WI38 (cell line): ENCODE measurements around the gene SH3PXD2B.

ENCODE experiments used
- H3K4me3 ChIP-seq: 2 replicates; pipeline ENCODE4 v1.5.1; 2011; ENCODE audit warnings: low read depth, mild to moderate bottlenecking, control low read depth, low read length
- TF ChIP-seq, protein P1 (sequence below): IDR thresholded peaks from 2 replicates; pipeline ENCODE4 v1.5.1; 2012; ENCODE audit warnings: low read depth, mild to moderate bottlenecking, control low read depth, low read length

The SH3PXD2B gene

GRCh38 chr5:172380301-172380986 is 73.9 kb downstream of the SH3PXD2B start:
- no peak overlapping the region for H3K4me3 ChIP-seq
- TF ChIP-seq, protein P1, sequence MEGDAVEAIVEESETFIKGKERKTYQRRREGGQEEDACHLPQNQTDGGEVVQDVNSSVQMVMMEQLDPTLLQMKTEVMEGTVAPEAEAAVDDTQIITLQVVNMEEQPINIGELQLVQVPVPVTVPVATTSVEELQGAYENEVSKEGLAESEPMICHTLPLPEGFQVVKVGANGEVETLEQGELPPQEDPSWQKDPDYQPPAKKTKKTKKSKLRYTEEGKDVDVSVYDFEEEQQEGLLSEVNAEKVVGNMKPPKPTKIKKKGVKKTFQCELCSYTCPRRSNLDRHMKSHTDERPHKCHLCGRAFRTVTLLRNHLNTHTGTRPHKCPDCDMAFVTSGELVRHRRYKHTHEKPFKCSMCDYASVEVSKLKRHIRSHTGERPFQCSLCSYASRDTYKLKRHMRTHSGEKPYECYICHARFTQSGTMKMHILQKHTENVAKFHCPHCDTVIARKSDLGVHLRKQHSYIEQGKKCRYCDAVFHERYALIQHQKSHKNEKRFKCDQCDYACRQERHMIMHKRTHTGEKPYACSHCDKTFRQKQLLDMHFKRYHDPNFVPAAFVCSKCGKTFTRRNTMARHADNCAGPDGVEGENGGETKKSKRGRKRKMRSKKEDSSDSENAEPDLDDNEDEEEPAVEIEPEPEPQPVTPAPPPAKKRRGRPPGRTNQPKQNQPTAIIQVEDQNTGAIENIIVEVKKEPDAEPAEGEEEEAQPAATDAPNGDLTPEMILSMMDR = no peak

DNA sequence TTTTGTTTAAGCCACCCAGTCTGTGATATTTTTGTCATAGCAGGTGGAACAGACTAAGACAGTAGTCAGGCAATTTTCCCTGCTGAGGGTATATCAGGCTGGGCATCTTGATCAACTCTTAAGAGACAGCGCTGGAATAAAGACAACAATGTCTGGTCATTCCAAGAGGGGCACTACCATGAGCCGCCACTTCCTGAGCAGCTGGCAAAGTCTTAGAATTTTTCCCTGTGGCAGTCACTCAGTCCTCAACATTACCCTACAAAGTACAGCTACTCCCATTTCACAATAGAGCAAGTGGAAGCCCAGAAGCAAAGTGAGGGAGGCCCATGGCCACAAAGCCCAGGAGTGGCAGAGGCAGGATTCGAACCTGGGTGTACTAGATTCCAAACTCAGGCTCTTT is 74.8 kb downstream of the SH3PXD2B start:
- TF ChIP-seq, protein P1 = no peak
- H3K4me3 ChIP-seq = no peak overlapping the region

DNA sequence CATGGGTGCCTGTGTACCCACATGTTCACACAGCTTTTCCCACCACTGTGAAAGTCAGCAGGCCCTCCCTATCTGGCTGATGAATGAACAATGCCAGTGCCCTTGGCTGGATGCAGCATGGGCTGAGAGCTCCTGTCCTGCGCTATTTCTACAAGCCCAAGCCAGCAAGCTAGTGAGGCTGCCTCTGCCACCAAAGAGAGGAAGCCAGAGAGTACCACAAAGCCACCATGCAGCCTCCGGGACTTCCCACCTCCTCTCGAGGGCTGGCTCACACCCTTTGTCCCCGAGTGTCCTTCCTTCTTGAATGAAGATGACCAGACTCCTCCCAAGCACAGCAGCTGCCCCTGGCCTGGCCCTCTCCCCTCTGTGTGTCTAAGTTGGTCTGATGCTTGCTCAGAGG is 76.5 kb downstream of the SH3PXD2B start:
- TF ChIP-seq, protein P1 = no peak
- H3K4me3 ChIP-seq = no peak overlapping the region

- TF ChIP-seq, protein P1 = no peak
- no peak overlapping the region for H3K4me3 ChIP-seq
Measured at GRCh38 chr5:172377438-172377837, 76.9 kb downstream of the SH3PXD2B start.

DNA sequence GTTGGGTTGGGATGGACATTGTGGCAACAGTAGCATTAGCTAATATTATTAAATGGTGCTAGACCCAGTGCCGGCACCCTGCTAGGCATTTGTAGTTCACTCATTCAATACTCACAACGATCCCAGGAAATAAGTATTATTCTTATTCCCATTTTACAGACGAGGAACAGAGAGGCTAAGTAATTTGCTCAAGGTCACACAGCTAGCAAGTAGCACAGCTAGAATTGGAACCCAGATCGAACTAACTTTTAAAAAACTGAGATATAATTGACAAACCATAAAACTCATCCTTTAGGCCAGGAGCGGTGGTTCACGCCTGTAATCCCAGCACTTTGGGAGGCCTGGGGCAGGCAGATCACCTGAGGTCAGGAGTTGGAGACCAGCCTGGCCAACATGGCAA is 79.5 kb downstream of the SH3PXD2B start:
- TF ChIP-seq, protein P1 = no peak
- no peak overlapping the region for H3K4me3 ChIP-seq

DNA sequence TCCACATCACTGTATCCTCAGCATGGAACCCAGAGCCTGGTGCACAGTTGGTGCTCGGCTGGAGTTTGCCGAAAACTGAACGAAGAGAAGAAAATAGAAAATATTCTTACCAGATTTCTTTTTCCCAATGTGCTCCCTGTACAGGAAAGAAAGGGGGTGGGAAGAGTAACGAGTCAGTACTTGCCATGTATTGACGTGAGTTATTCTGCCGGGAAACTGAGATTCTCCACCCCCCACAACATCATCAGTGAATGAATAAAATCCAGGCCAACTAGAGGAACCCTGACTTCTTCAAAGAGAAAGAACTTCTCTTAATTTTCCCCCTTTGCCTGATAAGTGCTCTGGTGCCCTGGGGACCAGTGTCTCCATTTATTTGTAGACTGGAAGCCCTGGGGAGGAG is 80.6 kb downstream of the SH3PXD2B start:
- TF ChIP-seq, protein P1 = no peak

GRCh38 chr5:172371684-172372083 is 82.6 kb downstream of the SH3PXD2B start:
- H3K4me3 ChIP-seq = no peak overlapping the region
- TF ChIP-seq, protein P1 = no peak

More for the DNA sequence above, 80.6 kb downstream of the SH3PXD2B start:
- H3K4me3 ChIP-seq = no peak overlapping the region
